T-cell (primary cell): ENCODE measurements around the gene NEGR1. TPM values are rescaled to one million over a fixed set of nuclear protein-coding genes. Genes with fewer than 3 reads are reported as not detected.

ENCODE experiments used
- ATAC-seq, 4 experiments: fragments of 200-7000 bp in 3 of 4; fragments of 150-1000 bp in 1 of 4; cut with Tn5 transposase; replicated peaks in 1 of 4; 1 replicate in 3 of 4; 2 replicates in 1 of 4; pipeline ENCODE4 v1.10.0; 2021; ENCODE audit warnings: moderate library complexity in 3 of 4, mild to moderate bottlenecking in 2 of 4, moderate number of reproducible peaks in 1 of 4
- CTCF ChIA-PET, 2 donors: fragments of 300-600 bp; sonication (Branson Sonifier 250); formaldehyde crosslinking; loops; one replicate each; lab custom pipeline; 2022; ENCODE audit warnings: antibody characterized with exemption in 2 of 2; lab: Charles Lee
- POLR2A ChIA-PET, 2 donors: fragments of 300-600 bp; sonication (Branson Sonifier 250); formaldehyde crosslinking; loops; one replicate each; lab custom pipeline; 2022; ENCODE audit warnings: antibody characterized with exemption in 2 of 2; lab: Charles Lee
- DNase-seq, 35 experiments: peaks; one replicate each; pipeline versions ENCODE4 v3.0.0 to v3.0.0-alpha.2; 2013 to 2023
- H3K27ac ChIP-seq: one replicate; pipeline ENCODE4 v1.5.1; 2013; ENCODE audit warnings: low read length
- H3K27me3 ChIP-seq, 2 experiments: replicated peaks in 1 of 2; 1 replicate in 1 of 2; 2 replicates in 1 of 2; pipeline versions ENCODE4 v1.6.1 to v1.7.0; 2013; ENCODE audit warnings: low read length in 1 of 2, mixed read lengths in 1 of 2; ENCODE audit not compliant: control insufficient read depth in 2 of 2, insufficient read depth in 2 of 2; ENCODE audit errors: extremely low read depth in 1 of 2
- H3K36me3 ChIP-seq, 2 donors: 1 replicate in 1 of 2; 2 replicates in 1 of 2; pipeline versions ENCODE4 v1.6.1 to v1.7.0; 2013; ENCODE audit warnings: low read length in 1 of 2; ENCODE audit not compliant: control insufficient read depth in 2 of 2, insufficient read depth in 1 of 2; ENCODE audit errors: extremely low read depth in 1 of 2
- H3K4me1 ChIP-seq, 2 experiments: 1 replicate in 1 of 2; 2 replicates in 1 of 2; pipeline versions ENCODE4 v1.6.1 to v1.7.0; 2013; ENCODE audit warnings: low read length in 2 of 2, mixed read lengths in 1 of 2; ENCODE audit not compliant: insufficient read depth in 2 of 2, control insufficient read depth in 1 of 2; ENCODE audit errors: extremely low read depth in 1 of 2
- H3K4me3 ChIP-seq, 2 donors: 1 replicate in 1 of 2; 2 replicates in 1 of 2; pipeline versions ENCODE4 v1.5.1 to v1.7.0; 2013; ENCODE audit warnings: mild to moderate bottlenecking in 2 of 2, low read length in 1 of 2, moderate library complexity in 1 of 2; ENCODE audit not compliant: control insufficient read depth in 1 of 2; ENCODE audit errors: extremely low read depth in 1 of 2
- H3K9me3 ChIP-seq: 2 replicates; pipeline ENCODE4 v1.7.0; 2013
- H3K27ac Mint-ChIP-seq, 2 donors: one replicate each; pipeline ENCODE4 v1.8.0; 2020 to 2021; ENCODE audit warnings: mild to moderate bottlenecking in 2 of 2, mixed read lengths in 2 of 2
- H3K27me3 Mint-ChIP-seq, 2 donors: one replicate each; pipeline ENCODE4 v1.8.0; 2021 to 2022; ENCODE audit warnings: mixed read lengths in 2 of 2
- H3K36me3 Mint-ChIP-seq: one replicate; pipeline ENCODE4 v1.8.0; 2021; ENCODE audit warnings: mixed read lengths
- H3K4me1 Mint-ChIP-seq, 3 donors: one replicate each; pipeline ENCODE4 v1.8.0; 2020 to 2022; ENCODE audit warnings: mixed read lengths in 3 of 3, mild to moderate bottlenecking in 1 of 3
- H3K4me3 Mint-ChIP-seq, 3 donors: one replicate each; pipeline ENCODE4 v1.8.0; 2020 to 2022; ENCODE audit warnings: mild to moderate bottlenecking in 3 of 3, mixed read lengths in 3 of 3, moderate library complexity in 3 of 3
- H3K9me3 Mint-ChIP-seq, 3 donors: one replicate each; pipeline ENCODE4 v1.8.0; 2020 to 2022; ENCODE audit warnings: mixed read lengths in 3 of 3
- WGBS: methylation state at CpG from one replicate; pipeline ENCODE4 v1.1.5; 2013; ENCODE audit warnings: missing lambda C conversion rate; ENCODE audit not compliant: insufficient coverage; 5-methylcytosine and 5-hydroxymethylcytosine counted together
- total RNA-seq, 35 experiments: library from RNA in 6 of 35; stranded (reverse) in 6 of 35; fragments of 120-200 nt in 1 of 35; gene quantifications; one replicate each; pipeline versions ENCODE4 v1.2.1 to v1.2.4 and lab custom pipeline; 2013 to 2026

The NEGR1 gene
- total RNA-seq, 5 donors from 2014 or later (not counting 1 experiment from before 2014, with no cell fraction given) = 0.05 to 0.26 (median 0.14) TPM; not detected in 1

- Mint-ChIP-seq H3K27me3 (no peaks in the 10 kb centered on the region), H3K27ac (no peak overlapping the region), H3K4me3 (no peak overlapping the region), H3K4me1 (no peaks in the 10 kb centered on the region), H3K9me3 (peaks cover 0 to 13% (median 0%) of the 10 kb centered on the region in 3 donors), H3K36me3 (no peaks in the 10 kb centered on the region)
- Histone ChIP-seq H3K27ac (no peak overlapping the region), H3K9me3 (no peaks in the 10 kb centered on the region), H3K4me3 (no peak overlapping the region), H3K27me3 (no peaks in the 10 kb centered on the region), H3K4me1 (peaks cover 0 to 4% of the 10 kb centered on the region in 2 experiments), H3K36me3 (no peaks in the 10 kb centered on the region)
- 12% methylated on average over 1 of the region's 1 CpG for WGBS
- DNase-seq (no peak), ATAC-seq (no peak)
- ChIA-PET CTCF (no interaction called here), POLR2A (no interaction called here)
These were observed 301.8 kb downstream of the NEGR1 start for GRCh38 chr1:71980556-71980955.

GRCh38 chr1:71979882-71980281, 302.5 kb downstream of the NEGR1 start:
- CTCF ChIA-PET = no interaction called here
- POLR2A ChIA-PET = no interaction called here
- Histone ChIP-seq H3K4me3 (no peak overlapping the region), H3K27me3 (no peaks in the 10 kb centered on the region), H3K4me1 (peaks cover 0 to 4% of the 10 kb centered on the region in 2 experiments), H3K9me3 (no peaks in the 10 kb centered on the region), H3K27ac (no peak overlapping the region), H3K36me3 (no peaks in the 10 kb centered on the region)
- WGBS = no CpG with 5 or more reads among the region's 1 CpG
- DNase-seq = no peak
- Mint-ChIP-seq H3K9me3 (peaks cover 0 to 11% (median 0%) of the 10 kb centered on the region in 3 donors), H3K4me1 (no peaks in the 10 kb centered on the region), H3K4me3 (no peak overlapping the region), H3K36me3 (no peaks in the 10 kb centered on the region), H3K27ac (no peak overlapping the region), H3K27me3 (no peaks in the 10 kb centered on the region)
- no peak for ATAC-seq

- no peak overlapping the region for H3K27ac ChIP-seq
- CTCF ChIA-PET = no interaction called here
- H3K36me3 ChIP-seq = no peaks in the 10 kb centered on the region
- no peak overlapping the region for H3K27ac Mint-ChIP-seq
- ATAC-seq (no peak), DNase-seq (no peak)
- H3K9me3 ChIP-seq = no peaks in the 10 kb centered on the region
- no peak overlapping the region for H3K4me3 ChIP-seq
- H3K36me3 Mint-ChIP-seq = no peaks in the 10 kb centered on the region
- no peaks in the 10 kb centered on the region for H3K4me1 ChIP-seq
- WGBS = no CpG with 5 or more reads among the region's 2 CpGs
- H3K9me3 Mint-ChIP-seq = peaks cover 0 to 11% (median 4%) of the 10 kb centered on the region in 3 donors
- H3K27me3 Mint-ChIP-seq = no peaks in the 10 kb centered on the region
- H3K4me3 Mint-ChIP-seq = no peak overlapping the region
- H3K27me3 ChIP-seq = no peaks in the 10 kb centered on the region
- POLR2A ChIA-PET = no interaction called here
- no peaks in the 10 kb centered on the region for H3K4me1 Mint-ChIP-seq
These were observed 314.7 kb downstream of the NEGR1 start for GRCh38 chr1:71967670-71968069.

- no peak overlapping the region for H3K27ac Mint-ChIP-seq
- ChIA-PET POLR2A (no interaction called here), CTCF (no interaction called here)
- Histone ChIP-seq H3K27ac (no peak overlapping the region), H3K4me3 (no peak overlapping the region), H3K36me3 (no peaks in the 10 kb centered on the region), H3K9me3 (no peaks in the 10 kb centered on the region), H3K27me3 (no peaks in the 10 kb centered on the region), H3K4me1 (no peaks in the 10 kb centered on the region)
- H3K36me3 Mint-ChIP-seq = no peaks in the 10 kb centered on the region
- H3K27me3 Mint-ChIP-seq = no peaks in the 10 kb centered on the region
- no peaks in the 10 kb centered on the region for H3K4me1 Mint-ChIP-seq
- ATAC-seq (no peak), DNase-seq (no peak)
- H3K9me3 Mint-ChIP-seq = peaks cover 0 to under 1% (median 0%) of the 10 kb centered on the region in 3 donors
- 100% methylated on average over 2 of the region's 6 CpGs for WGBS
- no peak overlapping the region for H3K4me3 Mint-ChIP-seq
These were observed 318.2 kb downstream of the NEGR1 start for GRCh38 chr1:71964188-71964587.

GRCh38 chr1:71956613-71957285, 325.6 kb downstream of the NEGR1 start:
- no peak for ATAC-seq
- peaks cover 0 to 13% (median 0%) of the 10 kb centered on the region in 3 donors for H3K9me3 Mint-ChIP-seq
- no peaks in the 10 kb centered on the region for H3K4me1 Mint-ChIP-seq
- WGBS = no CpG with 5 or more reads among the region's 2 CpGs
- DNase-seq = no peak
- no peak overlapping the region for H3K4me3 Mint-ChIP-seq
- no peaks in the 10 kb centered on the region for H3K36me3 ChIP-seq
- no peaks in the 10 kb centered on the region for H3K27me3 ChIP-seq
- H3K36me3 Mint-ChIP-seq = no peaks in the 10 kb centered on the region
- H3K27ac ChIP-seq = no peak overlapping the region
- ChIA-PET POLR2A (no interaction called here), CTCF (no interaction called here)
- H3K4me3 ChIP-seq = no peak overlapping the region
- H3K27ac Mint-ChIP-seq = no peak overlapping the region
- no peaks in the 10 kb centered on the region for H3K27me3 Mint-ChIP-seq
- no peaks in the 10 kb centered on the region for H3K4me1 ChIP-seq
- H3K9me3 ChIP-seq = no peaks in the 10 kb centered on the region

- Mint-ChIP-seq H3K4me3 (no peak overlapping the region), H3K36me3 (no peaks in the 10 kb centered on the region), H3K9me3 (peaks cover 3 to 8% (median 3%) of the 10 kb centered on the region in 3 donors), H3K27me3 (no peaks in the 10 kb centered on the region), H3K27ac (no peak overlapping the region), H3K4me1 (no peaks in the 10 kb centered on the region)
- WGBS = 83% methylated on average over 1 of the region's 2 CpGs
- H3K4me1 ChIP-seq = no peaks in the 10 kb centered on the region
- H3K27me3 ChIP-seq = no peaks in the 10 kb centered on the region
- H3K27ac ChIP-seq = no peak overlapping the region
- POLR2A ChIA-PET = no interaction called here
- H3K9me3 ChIP-seq = no peaks in the 10 kb centered on the region
- no peak for ATAC-seq
- no peak for DNase-seq
- CTCF ChIA-PET = no interaction called here
- H3K4me3 ChIP-seq = no peak overlapping the region
- H3K36me3 ChIP-seq = no peaks in the 10 kb centered on the region
These were observed 331.8 kb downstream of the NEGR1 start for GRCh38 chr1:71950579-71950978.
